HuH-7 (cell line): ENCODE data around the gene IGSF10.
A peak's percentile ranks its signal among the peaks of the same experiment; 100 is the strongest.

ENCODE experiments used
- DNase-seq: peaks from one replicate; pipeline ENCODE4 v3.0.0; 2011; ENCODE audit warnings: low spot score

The IGSF10 gene

GRCh38 chr3:151460228-151460627, 633 bp downstream of the IGSF10 start:
- no peak for DNase-seq

- no peak for DNase-seq
Observed at GRCh38 chr3:151459358-151459757, 1.5 kb downstream of the IGSF10 start.

DNA sequence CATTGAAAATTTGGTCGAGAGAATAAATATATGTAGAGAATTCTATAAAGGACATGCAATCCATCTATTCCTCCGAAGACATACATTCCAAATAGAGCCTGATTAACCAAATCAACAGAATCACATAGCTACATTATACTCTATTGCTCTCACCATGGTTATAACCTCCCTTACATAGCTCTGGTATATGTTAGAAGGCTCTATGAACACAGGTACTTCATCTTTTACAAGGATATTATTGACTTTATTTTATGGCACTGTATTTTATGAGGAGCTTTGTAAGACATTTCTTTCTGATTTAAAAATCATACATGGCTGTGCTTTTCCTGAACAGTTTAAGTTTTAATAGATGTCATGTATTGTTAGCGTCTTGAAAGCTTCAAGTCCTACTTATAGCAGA, 4.8 kb downstream of the IGSF10 start:
- DNase-seq, result no peak

- DNase-seq, result no peak
Observed at GRCh38 chr3:151452841-151453240, 8.0 kb downstream of the IGSF10 start.

- no peak for DNase-seq
Observed at GRCh38 chr3:151452368-151452767, 8.5 kb downstream of the IGSF10 start.

DNA sequence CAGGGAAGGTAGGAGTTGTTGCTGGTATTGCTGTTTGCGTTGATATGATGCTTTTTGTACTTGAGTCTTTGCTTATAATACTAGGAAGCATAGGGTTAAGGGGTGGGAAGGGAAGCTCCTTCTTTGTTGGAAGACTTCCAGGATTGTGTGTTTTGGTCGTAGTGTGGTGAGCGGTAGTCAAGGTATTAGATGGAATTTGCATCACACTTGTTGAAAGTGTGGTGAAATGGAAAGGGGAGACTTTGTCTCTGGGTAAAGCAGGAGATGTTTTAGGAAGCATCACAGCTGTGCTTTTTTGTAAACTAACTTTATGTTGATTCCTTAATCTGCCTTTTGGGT, 14.9 kb downstream of the IGSF10 start:
- DNase-seq, result no peak

DNA sequence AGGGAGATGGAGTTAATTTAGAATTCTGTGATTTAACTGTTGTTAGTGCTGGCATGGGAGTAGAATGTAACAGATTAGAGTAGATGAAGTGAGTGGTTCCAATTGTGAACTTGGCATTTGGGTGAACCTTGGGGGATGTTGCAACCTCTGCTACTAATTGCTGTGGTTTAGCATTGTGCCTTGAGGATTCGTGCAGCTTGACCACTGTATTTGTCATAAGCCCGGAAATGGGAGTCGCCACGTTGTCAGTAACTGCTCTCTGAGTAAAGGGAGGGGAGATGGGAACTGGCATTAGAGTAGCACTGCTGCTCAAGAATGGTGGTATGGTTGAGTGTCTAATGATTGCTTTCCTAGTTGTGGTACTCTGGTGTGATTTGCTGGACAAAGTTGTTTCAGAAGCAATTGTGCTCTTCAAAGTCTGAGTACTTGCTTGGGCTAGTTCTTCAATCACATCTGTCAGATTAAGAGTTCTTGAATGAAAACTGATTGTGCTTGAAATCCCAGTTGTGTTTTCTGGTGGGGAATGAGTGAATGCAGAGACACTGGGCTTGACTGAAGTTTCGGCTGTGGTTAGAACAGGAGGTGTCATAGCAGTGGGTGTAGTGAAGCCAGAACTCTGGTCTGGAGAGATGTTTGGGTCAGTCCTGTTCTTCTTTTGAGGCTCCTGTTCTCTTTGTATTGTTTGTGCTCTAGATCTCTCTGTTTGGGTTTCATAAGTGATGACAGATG, 15.4 kb downstream of the IGSF10 start:
- DNase-seq, result no peak

GRCh38 chr3:151443583-151443982, 17.3 kb downstream of the IGSF10 start:
- DNase-seq, result no peak

- DNase-seq, result no peak
Observed at GRCh38 chr3:151440940-151441339, 19.9 kb downstream of the IGSF10 start.

DNA sequence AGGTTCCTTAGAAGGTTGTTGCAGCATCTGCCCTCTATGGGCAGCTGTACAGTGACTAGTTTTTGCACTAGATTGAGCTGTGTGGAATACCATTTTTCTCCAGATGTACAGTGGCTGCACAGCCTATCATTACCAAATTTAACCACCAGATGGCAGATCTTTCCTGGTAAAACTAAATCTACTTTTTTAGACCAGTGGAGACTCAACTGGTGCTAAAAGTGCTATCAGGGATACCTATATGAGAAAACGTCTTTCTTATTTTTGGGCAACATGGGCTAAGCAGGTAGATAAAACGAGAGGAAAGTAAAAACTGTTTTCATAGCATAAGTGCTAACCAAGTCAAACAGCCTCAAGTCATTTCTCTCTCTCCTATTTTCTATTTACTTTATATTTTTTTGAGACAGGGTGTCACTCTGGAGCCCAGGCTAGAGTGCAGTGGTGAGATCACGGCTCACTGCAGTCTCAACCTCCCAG, 21.2 kb downstream of the IGSF10 start:
- DNase-seq, result peak; percentile 17

GRCh38 chr3:151437906-151438305, 23.0 kb downstream of the IGSF10 start:
- DNase-seq, result no peak

DNA sequence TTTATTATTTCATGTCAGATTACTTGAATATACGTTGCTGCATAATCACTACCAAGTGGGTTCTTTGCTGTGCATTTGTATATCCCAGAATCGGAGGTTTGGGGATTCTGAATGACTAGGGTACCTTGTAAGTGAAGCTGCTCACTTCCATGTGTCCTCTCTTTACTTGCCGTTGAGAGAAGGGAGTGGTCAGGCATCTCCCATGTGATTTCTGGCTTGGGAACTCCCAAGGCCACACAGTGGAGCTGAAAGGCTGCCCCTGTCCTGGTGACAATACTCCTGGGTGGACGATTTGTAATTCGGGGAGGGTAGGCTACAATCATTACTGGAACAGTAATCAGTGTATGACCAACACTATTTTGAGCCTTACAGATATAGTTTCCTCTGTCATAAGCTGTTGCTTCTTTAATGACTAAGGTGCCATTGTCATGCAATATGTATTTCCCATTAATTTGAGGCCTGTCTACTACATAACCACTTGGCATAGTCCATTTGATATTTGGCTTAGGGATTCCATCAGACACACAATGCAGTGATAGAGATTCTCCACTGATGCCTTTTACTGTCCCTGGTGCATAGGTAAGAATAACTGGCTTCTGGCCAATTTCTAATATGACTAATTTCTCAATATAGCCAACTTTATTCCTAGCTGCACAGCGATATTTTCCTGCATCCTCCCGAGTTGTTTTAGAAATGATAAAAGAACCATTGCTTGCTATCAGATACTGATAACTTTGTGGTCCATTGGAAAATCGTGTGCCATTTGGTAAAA, 24.0 kb downstream of the IGSF10 start:
- DNase-seq, result no peak

DNA sequence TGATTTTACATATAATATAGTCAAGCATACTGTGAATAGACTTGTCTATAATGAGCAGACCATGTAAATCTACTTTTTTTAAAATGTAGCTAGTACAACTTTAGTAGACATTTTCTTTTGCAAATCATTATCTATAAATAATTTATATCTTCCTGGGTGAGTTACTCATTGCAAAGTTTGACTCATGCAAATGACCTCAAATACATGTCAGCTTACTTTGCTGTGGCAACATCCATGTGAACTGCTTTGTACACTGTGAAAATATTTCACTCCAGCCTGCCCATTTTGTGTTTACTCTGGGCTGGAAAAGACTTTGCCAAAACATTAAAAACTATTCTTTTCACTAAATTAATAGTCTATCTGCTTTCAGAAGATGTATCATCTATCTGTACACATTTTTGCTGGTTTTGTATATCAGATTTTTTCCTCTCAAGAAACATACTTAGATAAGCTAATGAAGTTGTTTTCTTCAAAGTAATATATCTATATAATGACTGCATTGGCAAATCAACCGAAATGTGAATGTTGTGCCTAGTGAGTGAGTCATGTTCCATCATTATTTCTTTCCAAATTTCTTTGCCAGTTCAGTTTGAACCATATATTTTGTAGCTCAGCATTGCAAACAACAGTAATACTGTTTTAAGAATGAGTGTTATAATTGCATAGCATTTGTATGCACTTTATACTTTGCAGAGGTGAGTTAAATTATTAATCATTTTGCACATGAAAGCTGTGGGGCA, 26.5 kb downstream of the IGSF10 start:
- no peak for DNase-seq

GRCh38 chr3:151432616-151433372, 28.1 kb downstream of the IGSF10 start:
- DNase-seq, result no peak

DNA sequence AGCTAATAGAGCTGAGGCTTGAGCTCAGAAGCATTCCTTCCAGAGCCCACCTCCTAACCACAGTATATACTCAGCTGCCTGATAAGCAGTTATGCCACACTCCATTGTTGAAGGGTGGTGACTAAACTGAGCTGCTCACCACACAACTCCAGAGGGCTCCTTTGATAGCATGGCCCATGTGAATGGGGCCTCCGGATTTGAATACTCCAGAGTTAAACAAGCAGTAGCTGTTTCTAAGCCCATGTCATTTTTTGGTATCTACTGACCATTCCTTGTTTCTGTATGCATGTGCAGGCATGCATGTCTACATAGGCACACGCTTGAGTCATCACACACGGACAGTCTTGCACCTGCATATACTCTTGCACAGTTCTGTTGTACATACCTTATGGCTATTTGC, 28.9 kb downstream of the IGSF10 start:
- DNase-seq, result no peak

- DNase-seq, result no peak
Observed at GRCh38 chr3:151430821-151431484, 29.9 kb downstream of the IGSF10 start.

- DNase-seq, result no peak
Observed at GRCh38 chr3:151428386-151428785, 32.5 kb downstream of the IGSF10 start.

DNA sequence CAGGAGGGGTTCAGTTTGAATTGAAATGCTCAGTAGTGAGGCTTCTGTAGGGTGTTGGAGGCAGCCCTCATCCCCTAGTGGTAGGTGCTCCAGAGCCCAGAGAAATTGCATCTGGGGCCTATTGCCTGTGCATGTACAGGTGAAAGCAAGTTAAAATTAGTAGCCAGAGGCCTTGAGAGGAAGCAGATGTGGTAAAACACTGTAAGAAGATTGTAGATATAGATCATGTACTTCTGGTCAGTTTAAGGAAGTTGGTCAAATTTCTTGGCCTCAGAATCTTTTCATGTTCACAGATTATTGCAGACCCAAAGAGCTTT, 34.6 kb downstream of the IGSF10 start:
- DNase-seq, result no peak

- DNase-seq, result no peak
Observed at GRCh38 chr3:151425627-151426340, 35.1 kb downstream of the IGSF10 start.

GRCh38 chr3:151423091-151423490, 37.8 kb downstream of the IGSF10 start:
- no peak for DNase-seq

- no peak for DNase-seq
Observed at GRCh38 chr3:151421938-151422337, 38.9 kb downstream of the IGSF10 start.
